K562 (cell line): ENCODE results near the gene ANXA7. TPM values are rescaled to one million over a fixed set of nuclear protein-coding genes. Genes with fewer than 3 reads are reported as not detected.

Experiments used
- ASH1L ChIP-seq: fragments of 450-650 bp; IDR thresholded peaks from 2 replicates; pipeline ENCODE4 v1.6.1; 2018; ENCODE audit warnings: borderline replicate concordance, mild to moderate bottlenecking, low read depth; ENCODE audit not compliant: partially characterized antibody
- CREB3 ChIP-seq: fragments of 450-650 bp; conservative IDR thresholded peaks from 2 replicates; pipeline ENCODE4 v1.6.1; 2016; ENCODE audit warnings: missing genetic modification characterization, low read depth, mild to moderate bottlenecking, missing compliant biosample characterization, moderate library complexity
- E2F4 ChIP-seq: sonication (generic); formaldehyde crosslinking; IDR thresholded peaks from 2 replicates; pipeline ENCODE4 v1.8.0; 2022; ENCODE audit warnings: mild to moderate bottlenecking, low read depth, missing genetic modification reagents
- ELF2 ChIP-seq: fragments of 250-450 bp; sonication (Bioruptor Pico); IDR thresholded peaks from 2 replicates; pipeline ENCODE4 v1.5.0; 2021; ENCODE audit warnings: mild to moderate bottlenecking
- FOXA3 ChIP-seq, 2 experiments: fragments of 450-650 bp in 1 of 2; sonication (generic) in 1 of 2; formaldehyde crosslinking; IDR thresholded peaks in 1 of 2; conservative IDR thresholded peaks in 1 of 2; 2 replicates each; pipeline versions ENCODE4 v1.4.0 to v1.8.0; 2020 to 2022; ENCODE audit warnings: mild to moderate bottlenecking in 2 of 2, missing genetic modification reagents in 1 of 2
- GATAD2B ChIP-seq: fragments of 450-650 bp; IDR thresholded peaks from 2 replicates; pipeline ENCODE4 v1.6.1; 2017; ENCODE audit warnings: mild to moderate bottlenecking, borderline replicate concordance
- GTF2A2 ChIP-seq: IDR thresholded peaks from 2 replicates; pipeline ENCODE4 v1.6.1; 2016; ENCODE audit warnings: mild to moderate bottlenecking, missing genetic modification characterization, missing compliant biosample characterization
- HINFP ChIP-seq: fragments of 450-650 bp; conservative IDR thresholded peaks from 2 replicates; pipeline ENCODE4 v1.6.1; 2016; ENCODE audit warnings: missing genetic modification characterization, low read depth, mild to moderate bottlenecking, control low read depth, missing compliant biosample characterization
- HNRNPLL ChIP-seq: fragments of 200-400 bp; formaldehyde crosslinking; IDR thresholded peaks from 2 replicates; pipeline ENCODE4 v1.6.1; 2017; ENCODE audit warnings: low read length, low read depth, mild to moderate bottlenecking; ENCODE audit not compliant: poor library complexity, severe bottlenecking
- IRF2 ChIP-seq: sonication (generic); formaldehyde crosslinking; IDR thresholded peaks from 2 replicates; pipeline ENCODE4 v1.8.1; 2022; ENCODE audit warnings: mild to moderate bottlenecking, missing genetic modification reagents
- KAT7 ChIP-seq: sonication (generic); formaldehyde crosslinking; IDR thresholded peaks from 2 replicates; pipeline ENCODE4 v1.8.0; 2022; ENCODE audit warnings: missing genetic modification reagents, mild to moderate bottlenecking, borderline replicate concordance
- LCOR ChIP-seq: sonication (generic); formaldehyde crosslinking; IDR thresholded peaks from 2 replicates; pipeline ENCODE4 v1.8.0; 2022; ENCODE audit warnings: mild to moderate bottlenecking, missing genetic modification reagents
- MEF2A ChIP-seq: IDR thresholded peaks from 2 replicates; pipeline ENCODE4 v1.6.1; 2011; ENCODE audit warnings: low read depth, mild to moderate bottlenecking, low read length, moderate library complexity; ENCODE audit not compliant: control insufficient read depth
- MTA2 ChIP-seq: fragments of 450-650 bp; IDR thresholded peaks from 2 replicates; pipeline ENCODE4 v1.6.1; 2016; ENCODE audit warnings: low read depth
- NELFE ChIP-seq: IDR thresholded peaks from 2 replicates; pipeline ENCODE4 v1.6.1; 2011; ENCODE audit warnings: mild to moderate bottlenecking; ENCODE audit not compliant: insufficient read depth, insufficient read length
- NONO ChIP-seq, 2 experiments: fragments of 200-400 bp in 1 of 2; fragments of 450-650 bp in 1 of 2; formaldehyde crosslinking in 1 of 2; IDR thresholded peaks; 2 replicates each; pipeline ENCODE4 v1.6.1; 2017; ENCODE audit warnings: low read depth in 2 of 2, mild to moderate bottlenecking in 2 of 2, moderate library complexity in 2 of 2, low read length in 1 of 2
- PML ChIP-seq: IDR thresholded peaks from 2 replicates; pipeline ENCODE4 v1.6.1; 2012; ENCODE audit warnings: low read length, inconsistent platforms
- PREB ChIP-seq: sonication (generic); formaldehyde crosslinking; IDR thresholded peaks from 2 replicates; pipeline ENCODE4 v1.8.1; 2023; ENCODE audit warnings: mild to moderate bottlenecking, missing genetic modification reagents
- PTRF ChIP-seq: fragments of 450-650 bp; IDR thresholded peaks from 2 replicates; pipeline ENCODE4 v1.6.1; 2016; ENCODE audit warnings: mild to moderate bottlenecking, missing genetic modification characterization, missing compliant biosample characterization
- WHSC1 ChIP-seq: IDR thresholded peaks from one replicate; pipeline ENCODE4 v1.6.1; 2012; ENCODE audit warnings: low read length, control low read depth, inconsistent platforms
- ZNF23 ChIP-seq: fragments of 250-450 bp; sonication (Bioruptor Pico); IDR thresholded peaks from 2 replicates; pipeline ENCODE4 v1.4.0; 2020; ENCODE audit warnings: mild to moderate bottlenecking
- ZNF436 ChIP-seq: fragments of 250-450, 450-650 bp; sonication (Bioruptor Pico); formaldehyde crosslinking; IDR thresholded peaks from 2 replicates; pipeline ENCODE4 v1.7.0; 2020; ENCODE audit warnings: mild to moderate bottlenecking
- ZNF445 ChIP-seq: fragments of 250-450 bp; sonication (Bioruptor Pico); IDR thresholded peaks from 2 replicates; pipeline ENCODE4 v1.4.0; 2020; ENCODE audit warnings: low read depth, mild to moderate bottlenecking, moderate library complexity
- polyA plus RNA-seq, 8 experiments: library from polyadenylated mRNA; depleted of rRNA in 4 of 8; stranded (reverse) in 5 of 8; unstranded in 3 of 8; fragments of >200 nt; fragmentation: Nextera tagmentation in 2 of 8; fragmentation: Illumina TruSeq in 1 of 8; extraction: Ambion mirVana in 2 of 8; extraction: Trizol in 1 of 8; gene quantifications; 2 replicates each; pipeline versions ENCODE4 v1.2.1 to v1.2.3, GENCODE V29; 2011 to 2014; ENCODE audit warnings: inconsistent platforms in 1 of 8, missing spikeins in 1 of 8
- total RNA-seq, 7 experiments: library from RNA; depleted of rRNA in 6 of 7; stranded (reverse); fragments of >200 nt in 6 of 7; fragmentation: Illumina TruSeq in 2 of 7; extraction: Trizol in 2 of 7; gene quantifications; 2 replicates each; pipeline versions ENCODE4 v1.2.1 to v1.2.3, GENCODE V29; 2011 to 2021; ENCODE audit warnings: low replicate concordance in 1 of 7

Gene ANXA7
- total and polyA plus RNA-seq, 9 of the 15 experiments (the other 6 are each of a cell fraction or from before 2014, with no cell fraction given), result 81.6 to 157 (median 122) TPM

- TF ChIP-seq ZNF23 (CRISPR knock-in tag), result no peak
- 0 out of 2 replicates have a peak, but pooled peaks have one; percentile 25 for TF ChIP-seq KAT7
- TF ChIP-seq GATAD2B, result peak; percentile 45; the same call in 1 of the 2 replicates
- TF ChIP-seq MTA2, result no peak
- TF ChIP-seq LCOR (CRISPR knock-in tag), result peak; percentile 61
- no peak for TF ChIP-seq PREB
- TF ChIP-seq WHSC1, result no peak
- TF ChIP-seq CREB3, result 0 out of 2 replicates have a peak, but pooled peaks have one; percentile 38
- no peak for TF ChIP-seq PTRF (tag)
- 0 out of 2 replicates have a peak, but pooled peaks have one; percentile 3 for TF ChIP-seq MEF2A
- peak; percentile 33 to 61; a peak in 2 of 4 replicates for TF ChIP-seq FOXA3 (CRISPR knock-in tag; conservative IDR thresholded peaks at IDR 0.05 in 1 of 2, IDR thresholded peaks at IDR 0.05 in 1 of 2)
- TF ChIP-seq PML, result no peak
- TF ChIP-seq ASH1L, result no peak
- TF ChIP-seq NELFE, result no peak
- TF ChIP-seq IRF2 (CRISPR knock-in tag), result no peak
- no peak for TF ChIP-seq GTF2A2 (tag)
- TF ChIP-seq HINFP, result no peak
- no peak for TF ChIP-seq ZNF445 (CRISPR knock-in tag)
- no peak for TF ChIP-seq NONO (IDR thresholded peaks at IDR 0.05; ENCODE audit: low read depth in 2 of 2, low read length in 1 of 2)
- TF ChIP-seq ZNF436, result no peak
- TF ChIP-seq HNRNPLL, result no peak
- TF ChIP-seq ELF2 (CRISPR knock-in tag), result 0 out of 2 replicates have a peak, but pooled peaks have one; percentile 68
- no peak for TF ChIP-seq E2F4 (CRISPR knock-in tag)
Measured at GRCh38 chr10:73366381-73367298, 47.2 kb downstream of the ANXA7 start (continued).
